Esophagus squamous epithelium (tissue), 5 donors: ENCODE results near the gene RET. TPM values are rescaled to one million over a fixed set of nuclear protein-coding genes. Genes with fewer than 3 reads are reported as not detected.

Experiments used
- DNase-seq: peaks from one replicate; lab custom pipeline; 2025; lab: John Stamatoyannopoulos, UW
- H3K27ac ChIP-seq, 4 donors: fragments of 200-600 bp; sonication (generic); one replicate each; pipeline ENCODE4 v1.5.1; 2016 to 2019; ENCODE audit warnings: mild to moderate bottlenecking in 1 of 4
- H3K27me3 ChIP-seq, 4 donors: fragments of 200-600 bp; sonication (generic); 1 replicate in 3 of 4; 2 replicates in 1 of 4; pipeline versions ENCODE4 v1.5.1 to v1.6.0; 2017 to 2021; ENCODE audit warnings: antibody characterized with exemption in 1 of 4
- H3K36me3 ChIP-seq, 3 donors: fragments of 200-600 bp; sonication (generic); one replicate each; pipeline ENCODE4 v1.5.1; 2016 to 2019
- H3K4me1 ChIP-seq, 3 donors: fragments of 200-600 bp; sonication (generic); one replicate each; pipeline ENCODE4 v1.5.1; 2017 to 2019
- H3K4me3 ChIP-seq, 4 donors: fragments of 200-600 bp; sonication (generic); 1 replicate in 3 of 4; 2 replicates in 1 of 4; pipeline ENCODE4 v1.5.1; 2016 to 2019; ENCODE audit warnings: mild to moderate bottlenecking in 2 of 4, moderate library complexity in 1 of 4
- H3K9me3 ChIP-seq, 3 donors: fragments of 200-600 bp; sonication (generic); one replicate each; pipeline ENCODE4 v1.5.1; 2016 to 2019
- CTCF ChIP-seq, 6 experiments: fragments of 450-650 bp in 4 of 6; fragments of 200-600 bp in 2 of 6; sonication (generic) in 2 of 6; IDR thresholded peaks; one replicate each; pipeline ENCODE4 v1.5.1; 2016 to 2019; ENCODE audit warnings: antibody characterized with exemption in 6 of 6, mild to moderate bottlenecking in 4 of 6, moderate library complexity in 4 of 6
- POLR2A ChIP-seq, 4 donors: fragments of 450-650 bp; IDR thresholded peaks; one replicate each; pipeline ENCODE4 v1.6.1; 2017; ENCODE audit warnings: antibody characterized with exemption in 4 of 4, mild to moderate bottlenecking in 4 of 4, moderate library complexity in 3 of 4
- WGBS, 2 donors: methylation state at CpG; one replicate each; pipeline ENCODE4 v1.1.5; 2018; 5-methylcytosine and 5-hydroxymethylcytosine counted together
- intact Hi-C: fragments of 100-400 bp; cut with DNase I; formaldehyde crosslinking; loops from one replicate; pipeline ENCODE4 v1.15.0; 2022
- total RNA-seq, 4 donors: library from RNA; depleted of rRNA; stranded (reverse); fragments of >200 nt; gene quantifications; one replicate each; pipeline ENCODE4 v1.1.0, GENCODE V29; 2016
- donor health status: DM: yes; HTN: yes; CAD: no.

Gene RET
- total RNA-seq, 4 donors from 2014 or later = 0.04 to 0.19 (median 0.11) TPM

- intact Hi-C loops = no loop called here
- no peak overlapping the region for H3K27ac ChIP-seq
- H3K36me3 ChIP-seq = no peaks in the 10 kb centered on the region
- DNase-seq = no peak
- no peak overlapping the region for H3K4me3 ChIP-seq
- H3K4me1 ChIP-seq = no peaks in the 10 kb centered on the region
- H3K27me3 ChIP-seq = no peaks in the 10 kb centered on the region
- WGBS, 2 donors = 73 to 84% methylated on average over 3 to 7 of the region's 12 CpGs
- TF ChIP-seq CTCF (IDR thresholded peaks at IDR 0.05) (no peak), POLR2A (IDR thresholded peaks at IDR 0.05) (no peak)
- no peaks in the 10 kb centered on the region for H3K9me3 ChIP-seq
Measured at GRCh38 chr10:43042503-43043341, 34.1 kb upstream of the RET start.

- Histone ChIP-seq H3K36me3 (no peaks in the 10 kb centered on the region), H3K9me3 (no peaks in the 10 kb centered on the region), H3K4me1 (no peaks in the 10 kb centered on the region), H3K27ac (no peak overlapping the region), H3K27me3 (no peaks in the 10 kb centered on the region), H3K4me3 (no peak overlapping the region)
- intact Hi-C loops = no loop called here
- DNase-seq = no peak
- no peak for TF ChIP-seq POLR2A (IDR thresholded peaks at IDR 0.05)
- no peak for TF ChIP-seq CTCF (IDR thresholded peaks at IDR 0.05)
- WGBS, 2 donors = 53 to 85% methylated on average over 3 to 4 of the region's 9 CpGs
Measured at GRCh38 chr10:43043342-43043772, 33.5 kb upstream of the RET start.

GRCh38 chr10:43043773-43044447 is 33.0 kb upstream of the RET start:
- intact Hi-C loops = no loop called here
- no peak for DNase-seq
- TF ChIP-seq CTCF (IDR thresholded peaks at IDR 0.05) (no peak), POLR2A (IDR thresholded peaks at IDR 0.05) (no peak)
- Histone ChIP-seq H3K9me3 (no peaks in the 10 kb centered on the region), H3K27me3 (peaks cover 0 to 5% (median 0%) of the 10 kb centered on the region in 4 donors), H3K36me3 (no peaks in the 10 kb centered on the region), H3K4me1 (no peaks in the 10 kb centered on the region), H3K27ac (no peak overlapping the region), H3K4me3 (no peak overlapping the region)
- 61 to 72% methylated on average over 3 to 5 of the region's 9 CpGs for WGBS, 2 donors

GRCh38 chr10:43044448-43044921 is 32.4 kb upstream of the RET start:
- no peak for TF ChIP-seq CTCF (IDR thresholded peaks at IDR 0.05)
- no peak for TF ChIP-seq POLR2A (IDR thresholded peaks at IDR 0.05)
- Histone ChIP-seq H3K36me3 (no peaks in the 10 kb centered on the region), H3K27me3 (peaks cover 0 to 11% (median 0%) of the 10 kb centered on the region in 4 donors), H3K27ac (no peak overlapping the region), H3K4me3 (no peak overlapping the region), H3K9me3 (no peaks in the 10 kb centered on the region), H3K4me1 (no peaks in the 10 kb centered on the region)
- intact Hi-C loops = no loop called here
- DNase-seq = no peak
- WGBS, 2 donors = 15 to 58% methylated on average over 2 to 5 of the region's 10 CpGs
